ENCODE results near the gene SEMA5A.

Gene SEMA5A

DNA sequence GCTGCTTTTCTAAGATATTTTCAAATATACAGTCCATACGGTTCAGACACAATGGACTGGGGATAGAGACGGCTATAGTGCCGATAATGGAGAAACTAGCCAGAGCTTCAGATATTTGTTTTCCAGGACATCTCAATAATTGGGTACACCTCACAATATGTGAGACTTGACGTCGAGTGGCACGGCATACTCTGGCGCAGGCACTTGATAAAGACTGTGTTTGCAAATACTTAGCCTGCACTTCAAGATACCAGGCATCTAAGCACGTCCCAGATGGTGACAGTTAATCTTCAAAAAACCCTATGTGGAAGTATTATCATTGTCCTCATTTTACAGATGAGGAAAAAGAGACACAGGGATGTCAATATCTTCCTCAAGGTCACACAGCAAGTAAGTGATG, 48.5 kb downstream of the SEMA5A start (continued):
- TF ChIP-seq ZNF544 (tag by site-specific recombination; IDR thresholded peaks at IDR 0.05), result no peak

DNA sequence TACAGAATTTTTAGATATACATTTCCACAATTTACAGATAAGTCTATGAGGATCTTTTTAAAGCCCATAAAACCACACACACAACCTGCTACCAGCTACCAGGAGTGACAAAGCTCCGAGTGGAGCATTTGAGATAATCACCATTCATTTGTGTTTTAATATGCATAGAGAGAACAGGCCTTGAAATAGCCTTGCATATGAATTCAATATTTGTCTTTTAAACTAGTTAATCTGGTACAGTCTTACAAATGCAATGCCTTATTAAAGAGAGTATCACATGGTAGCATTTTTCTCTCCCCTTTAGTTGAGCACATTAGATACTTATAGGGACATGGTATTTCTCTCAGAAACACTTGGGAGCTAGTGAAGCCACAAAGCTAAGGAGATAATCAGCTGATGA, 49.1 kb downstream of the SEMA5A start:
- Histone ChIP-seq H3K27ac (ENCODE audit: extremely low read depth, low read depth, low read length) (no peak overlapping the region), H3K9me3 (ENCODE audit: control insufficient read depth, insufficient read depth, low read depth, low read length) (no peaks in the 10 kb centered on the region), H3K4me1 (ENCODE audit: control insufficient read depth, insufficient read depth, low read length) (peaks cover 4% of the 10 kb centered on the region; the same call in 1 of the 2 replicates), H3K36me3 (ENCODE audit: control insufficient read depth in 2 of 2, insufficient read depth in 1 of 2, low read length in 2 of 2) (no peaks in the 10 kb centered on the region), H3K4me3 (ENCODE audit: low read depth, low read length) (no peak overlapping the region)
- POLR2A ChIA-PET, result no interaction called here
- CTCF ChIA-PET, result interaction anchor here (0.5 to 4.9 kb wide), 3 partner anchors 14 to 133 kb away, joined by 3 to 29 read pairs (median 4); no protein-coding TSS in a partner anchor
- TF ChIP-seq ZNF157 (tag by site-specific recombination; IDR thresholded peaks at IDR 0.05) (no peak), ZNF473 (tag by site-specific recombination; IDR thresholded peaks at IDR 0.05) (no peak), OSR2 (tag by site-specific recombination; IDR thresholded peaks at IDR 0.05) (no peak), ZNF621 (tag by site-specific recombination; IDR thresholded peaks at IDR 0.05) (no peak), ZNF169 (tag by site-specific recombination; IDR thresholded peaks at IDR 0.05) (no peak), ZFP41 (tag by site-specific recombination; IDR thresholded peaks at IDR 0.05; ENCODE audit: borderline replicate concordance) (no peak), ZNF585B (tag by site-specific recombination; IDR thresholded peaks at IDR 0.05) (no peak), ZNF792 (tag by site-specific recombination; IDR thresholded peaks at IDR 0.05) (no peak), ZNF211 (tag by site-specific recombination; IDR thresholded peaks at IDR 0.05; ENCODE audit: low read depth) (no peak), ZSCAN16 (tag by site-specific recombination; IDR thresholded peaks at IDR 0.05) (no peak), ZNF664 (tag by site-specific recombination; IDR thresholded peaks at IDR 0.05) (no peak), KLF8 (tag by site-specific recombination; IDR thresholded peaks at IDR 0.05) (no peak)
- TF ChIP-seq, protein P1, sequence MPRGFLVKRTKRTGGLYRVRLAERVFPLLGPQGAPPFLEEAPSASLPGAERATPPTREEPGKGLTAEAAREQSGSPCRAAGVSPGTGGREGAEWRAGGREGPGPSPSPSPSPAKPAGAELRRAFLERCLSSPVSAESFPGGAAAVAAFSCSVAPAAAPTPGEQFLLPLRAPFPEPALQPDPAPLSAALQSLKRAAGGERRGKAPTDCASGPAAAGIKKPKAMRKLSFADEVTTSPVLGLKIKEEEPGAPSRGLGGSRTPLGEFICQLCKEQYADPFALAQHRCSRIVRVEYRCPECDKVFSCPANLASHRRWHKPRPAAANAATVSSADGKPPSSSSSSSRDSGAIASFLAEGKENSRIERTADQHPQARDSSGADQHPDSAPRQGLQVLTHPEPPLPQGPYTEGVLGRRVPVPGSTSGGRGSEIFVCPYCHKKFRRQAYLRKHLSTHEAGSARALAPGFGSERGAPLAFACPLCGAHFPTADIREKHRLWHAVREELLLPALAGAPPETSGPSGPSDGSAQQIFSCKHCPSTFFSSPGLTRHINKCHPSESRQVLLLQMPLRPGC (tag by site-specific recombination; IDR thresholded peaks at IDR 0.05), result no peak
- TF ChIP-seq, protein P2, sequence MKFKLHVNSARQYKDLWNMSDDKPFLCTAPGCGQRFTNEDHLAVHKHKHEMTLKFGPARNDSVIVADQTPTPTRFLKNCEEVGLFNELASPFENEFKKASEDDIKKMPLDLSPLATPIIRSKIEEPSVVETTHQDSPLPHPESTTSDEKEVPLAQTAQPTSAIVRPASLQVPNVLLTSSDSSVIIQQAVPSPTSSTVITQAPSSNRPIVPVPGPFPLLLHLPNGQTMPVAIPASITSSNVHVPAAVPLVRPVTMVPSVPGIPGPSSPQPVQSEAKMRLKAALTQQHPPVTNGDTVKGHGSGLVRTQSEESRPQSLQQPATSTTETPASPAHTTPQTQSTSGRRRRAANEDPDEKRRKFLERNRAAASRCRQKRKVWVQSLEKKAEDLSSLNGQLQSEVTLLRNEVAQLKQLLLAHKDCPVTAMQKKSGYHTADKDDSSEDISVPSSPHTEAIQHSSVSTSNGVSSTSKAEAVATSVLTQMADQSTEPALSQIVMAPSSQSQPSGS (tag by site-specific recombination; IDR thresholded peaks at IDR 0.05; ENCODE audit: low read depth), result no peak
- TF ChIP-seq, protein P3, sequence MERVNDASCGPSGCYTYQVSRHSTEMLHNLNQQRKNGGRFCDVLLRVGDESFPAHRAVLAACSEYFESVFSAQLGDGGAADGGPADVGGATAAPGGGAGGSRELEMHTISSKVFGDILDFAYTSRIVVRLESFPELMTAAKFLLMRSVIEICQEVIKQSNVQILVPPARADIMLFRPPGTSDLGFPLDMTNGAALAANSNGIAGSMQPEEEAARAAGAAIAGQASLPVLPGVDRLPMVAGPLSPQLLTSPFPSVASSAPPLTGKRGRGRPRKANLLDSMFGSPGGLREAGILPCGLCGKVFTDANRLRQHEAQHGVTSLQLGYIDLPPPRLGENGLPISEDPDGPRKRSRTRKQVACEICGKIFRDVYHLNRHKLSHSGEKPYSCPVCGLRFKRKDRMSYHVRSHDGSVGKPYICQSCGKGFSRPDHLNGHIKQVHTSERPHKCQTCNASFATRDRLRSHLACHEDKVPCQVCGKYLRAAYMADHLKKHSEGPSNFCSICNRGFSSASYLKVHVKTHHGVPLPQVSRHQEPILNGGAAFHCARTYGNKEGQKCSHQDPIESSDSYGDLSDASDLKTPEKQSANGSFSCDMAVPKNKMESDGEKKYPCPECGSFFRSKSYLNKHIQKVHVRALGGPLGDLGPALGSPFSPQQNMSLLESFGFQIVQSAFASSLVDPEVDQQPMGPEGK (tag by site-specific recombination; IDR thresholded peaks at IDR 0.05), result no peak

DNA sequence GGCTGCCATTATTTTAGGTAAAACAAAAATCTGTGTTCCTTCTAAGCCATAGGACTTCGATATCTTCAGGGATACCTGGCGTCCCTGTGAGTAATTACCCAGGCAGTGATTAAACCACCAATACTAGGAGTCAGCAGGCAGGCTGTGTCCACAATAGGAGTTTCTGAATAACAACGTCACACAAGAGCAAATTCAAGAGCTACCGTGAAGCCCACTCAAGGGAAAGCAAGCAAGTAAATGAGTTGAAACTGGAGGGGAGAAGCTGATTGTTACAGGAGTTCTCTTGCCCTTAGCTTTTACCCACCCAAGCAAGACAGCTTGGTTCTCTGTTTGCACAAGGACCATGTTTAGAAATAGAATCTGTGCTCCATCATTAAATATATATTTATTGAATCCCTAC, 50.8 kb downstream of the SEMA5A start:
- Histone ChIP-seq H3K27ac (ENCODE audit: extremely low read depth, low read depth, low read length) (no peak overlapping the region), H3K36me3 (ENCODE audit: control insufficient read depth in 2 of 2, insufficient read depth in 1 of 2, low read length in 2 of 2) (no peaks in the 10 kb centered on the region), H3K4me1 (ENCODE audit: control insufficient read depth, insufficient read depth, low read length) (peaks cover 4% of the 10 kb centered on the region; the same call in 1 of the 2 replicates), H3K4me3 (ENCODE audit: low read depth, low read length) (no peak overlapping the region), H3K9me3 (ENCODE audit: control insufficient read depth, insufficient read depth, low read depth, low read length) (no peaks in the 10 kb centered on the region)
- POLR2A ChIA-PET, result no interaction called here
- CTCF ChIA-PET, result interaction anchor here (0.7 kb wide), 1 partner anchor 472 kb away, joined by 3 read pairs; no protein-coding TSS in a partner anchor
- TF ChIP-seq ZBTB48 (tag by site-specific recombination; IDR thresholded peaks at IDR 0.05), result no peak
- no peak for TF ChIP-seq ZNF391 (tag by site-specific recombination; IDR thresholded peaks at IDR 0.05; ENCODE audit: borderline replicate concordance, low read depth)
- no peak for TF ChIP-seq ZNF138 (tag by site-specific recombination; IDR thresholded peaks at IDR 0.05; ENCODE audit: borderline replicate concordance)
- TF ChIP-seq, protein P4, sequence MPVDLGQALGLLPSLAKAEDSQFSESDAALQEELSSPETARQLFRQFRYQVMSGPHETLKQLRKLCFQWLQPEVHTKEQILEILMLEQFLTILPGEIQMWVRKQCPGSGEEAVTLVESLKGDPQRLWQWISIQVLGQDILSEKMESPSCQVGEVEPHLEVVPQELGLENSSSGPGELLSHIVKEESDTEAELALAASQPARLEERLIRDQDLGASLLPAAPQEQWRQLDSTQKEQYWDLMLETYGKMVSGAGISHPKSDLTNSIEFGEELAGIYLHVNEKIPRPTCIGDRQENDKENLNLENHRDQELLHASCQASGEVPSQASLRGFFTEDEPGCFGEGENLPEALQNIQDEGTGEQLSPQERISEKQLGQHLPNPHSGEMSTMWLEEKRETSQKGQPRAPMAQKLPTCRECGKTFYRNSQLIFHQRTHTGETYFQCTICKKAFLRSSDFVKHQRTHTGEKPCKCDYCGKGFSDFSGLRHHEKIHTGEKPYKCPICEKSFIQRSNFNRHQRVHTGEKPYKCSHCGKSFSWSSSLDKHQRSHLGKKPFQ (tag by site-specific recombination; IDR thresholded peaks at IDR 0.05), result no peak
- TF ChIP-seq ZNF701 (tag by site-specific recombination; IDR thresholded peaks at IDR 0.05), result no peak
- no peak for TF ChIP-seq ZNF366 (tag by site-specific recombination; conservative IDR thresholded peaks at IDR 0.05)
- TF ChIP-seq, protein P5, sequence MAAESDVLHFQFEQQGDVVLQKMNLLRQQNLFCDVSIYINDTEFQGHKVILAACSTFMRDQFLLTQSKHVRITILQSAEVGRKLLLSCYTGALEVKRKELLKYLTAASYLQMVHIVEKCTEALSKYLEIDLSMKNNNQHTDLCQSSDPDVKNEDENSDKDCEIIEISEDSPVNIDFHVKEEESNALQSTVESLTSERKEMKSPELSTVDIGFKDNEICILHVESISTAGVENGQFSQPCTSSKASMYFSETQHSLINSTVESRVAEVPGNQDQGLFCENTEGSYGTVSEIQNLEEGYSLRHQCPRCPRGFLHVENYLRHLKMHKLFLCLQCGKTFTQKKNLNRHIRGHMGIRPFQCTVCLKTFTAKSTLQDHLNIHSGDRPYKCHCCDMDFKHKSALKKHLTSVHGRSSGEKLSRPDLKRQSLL (tag by site-specific recombination; IDR thresholded peaks at IDR 0.05), result no peak
- TF ChIP-seq ZNF248 (tag by site-specific recombination; IDR thresholded peaks at IDR 0.05), result no peak
- TF ChIP-seq, protein P6, sequence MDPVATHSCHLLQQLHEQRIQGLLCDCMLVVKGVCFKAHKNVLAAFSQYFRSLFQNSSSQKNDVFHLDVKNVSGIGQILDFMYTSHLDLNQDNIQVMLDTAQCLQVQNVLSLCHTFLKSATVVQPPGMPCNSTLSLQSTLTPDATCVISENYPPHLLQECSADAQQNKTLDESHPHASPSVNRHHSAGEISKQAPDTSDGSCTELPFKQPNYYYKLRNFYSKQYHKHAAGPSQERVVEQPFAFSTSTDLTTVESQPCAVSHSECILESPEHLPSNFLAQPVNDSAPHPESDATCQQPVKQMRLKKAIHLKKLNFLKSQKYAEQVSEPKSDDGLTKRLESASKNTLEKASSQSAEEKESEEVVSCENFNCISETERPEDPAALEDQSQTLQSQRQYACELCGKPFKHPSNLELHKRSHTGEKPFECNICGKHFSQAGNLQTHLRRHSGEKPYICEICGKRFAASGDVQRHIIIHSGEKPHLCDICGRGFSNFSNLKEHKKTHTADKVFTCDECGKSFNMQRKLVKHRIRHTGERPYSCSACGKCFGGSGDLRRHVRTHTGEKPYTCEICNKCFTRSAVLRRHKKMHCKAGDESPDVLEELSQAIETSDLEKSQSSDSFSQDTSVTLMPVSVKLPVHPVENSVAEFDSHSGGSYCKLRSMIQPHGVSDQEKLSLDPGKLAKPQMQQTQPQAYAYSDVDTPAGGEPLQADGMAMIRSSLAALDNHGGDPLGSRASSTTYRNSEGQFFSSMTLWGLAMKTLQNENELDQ (tag by site-specific recombination; IDR thresholded peaks at IDR 0.05; ENCODE audit: low read depth), result no peak
